SJCRH30 (cell line): ENCODE results near the gene CCT8. TPM values are rescaled to one million over a fixed set of nuclear protein-coding genes. Genes with fewer than 3 reads are reported as not detected.
"Not testable (repeated sequence)": the region's sequence is repeated elsewhere in the genome, so short reads cannot be mapped to it uniquely, and the experiment has no call there.

Experiments
- DNase-seq, 2 experiments: peaks; one replicate each; pipeline ENCODE4 v3.0.0-alpha.2; 2015 to 2020
- H3K27ac ChIP-seq: fragments of 250-450 bp; sonication (Bioruptor Pico); 2 replicates; pipeline ENCODE4 v1.5.1; 2020; ENCODE audit warnings: mild to moderate bottlenecking, moderate library complexity
- H3K27me3 ChIP-seq: fragments of 250-450 bp; sonication (Bioruptor Pico); 2 replicates; pipeline ENCODE4 v1.5.1; 2020; ENCODE audit warnings: mild to moderate bottlenecking, moderate library complexity
- H3K36me3 ChIP-seq: fragments of 250-450 bp; sonication (Bioruptor Pico); 2 replicates; pipeline ENCODE4 v1.5.1; 2020; ENCODE audit warnings: mild to moderate bottlenecking, moderate library complexity
- H3K4me1 ChIP-seq: fragments of 250-450 bp; sonication (Bioruptor Pico); 2 replicates; pipeline ENCODE4 v1.5.1; 2020; ENCODE audit warnings: mild to moderate bottlenecking, moderate library complexity
- H3K4me3 ChIP-seq: fragments of 250-450 bp; sonication (Bioruptor Pico); 2 replicates; pipeline ENCODE4 v1.5.1; 2020; ENCODE audit warnings: mild to moderate bottlenecking, moderate library complexity
- H3K9me3 ChIP-seq: fragments of 250-450 bp; sonication (Bioruptor Pico); replicated peaks from 2 replicates; pipeline ENCODE4 v1.5.1; 2020; ENCODE audit warnings: mild to moderate bottlenecking, moderate library complexity
- total RNA-seq: library from RNA; depleted of rRNA; stranded (reverse); fragments of >200 nt; shearing (Covaris generic); gene quantifications from 2 replicates; pipeline ENCODE4 v1.2.3, GENCODE V29; 2014

CCT8 gene
- total RNA-seq, 1 experiment from 2014 or later: 460 TPM

DNA sequence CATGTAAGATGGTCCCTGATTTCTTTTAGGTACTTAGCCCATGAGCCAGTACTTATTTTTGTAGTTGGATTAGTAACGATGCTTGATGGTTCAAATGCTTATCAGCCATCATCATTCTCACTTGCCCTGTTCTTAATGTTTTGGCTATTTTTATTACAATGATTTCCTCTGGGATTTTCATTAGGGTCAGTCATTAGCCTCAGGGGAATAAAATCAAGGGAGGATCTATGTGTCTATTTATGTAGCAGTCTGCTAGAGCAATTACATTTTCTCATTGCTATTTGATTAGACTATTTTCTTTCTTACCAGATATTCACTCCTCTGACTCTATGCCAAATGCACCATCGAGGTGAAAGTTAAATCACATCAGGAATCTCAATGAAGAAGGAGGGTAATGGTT lies 10.9 kb upstream of the CCT8 start:
- Histone ChIP-seq H3K36me3 (peaks cover 7% of the 10 kb centered on the region; the same call in 1 of the 2 replicates), H3K27ac (no peak overlapping the region), H3K27me3 (no peaks in the 10 kb centered on the region), H3K4me1 (peaks cover 15% of the 10 kb centered on the region; the same call in 1 of the 2 replicates), H3K9me3 (no peaks in the 10 kb centered on the region), H3K4me3 (no peak overlapping the region)
- no peak for DNase-seq

DNA sequence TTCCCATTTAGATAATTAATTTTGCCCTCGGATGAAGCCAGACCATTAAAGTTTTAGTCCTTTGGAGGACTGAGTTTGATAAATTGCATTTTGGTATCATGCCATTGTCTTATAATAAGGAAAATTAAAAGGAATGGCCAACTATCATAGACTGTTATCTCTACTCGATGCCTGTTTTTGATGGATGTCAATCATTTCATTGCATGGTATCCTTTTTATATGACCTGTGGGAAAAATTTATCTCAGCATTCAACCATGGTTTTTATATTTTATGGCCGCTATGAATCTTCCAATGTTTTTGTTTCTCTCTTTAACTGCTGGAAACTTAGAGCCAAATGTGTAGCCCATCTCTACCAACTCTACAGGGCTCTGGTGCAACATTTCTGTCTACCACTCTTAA lies 9.9 kb upstream of the CCT8 start:
- Histone ChIP-seq H3K4me1 (peaks cover 26% of the 10 kb centered on the region), H3K27me3 (no peaks in the 10 kb centered on the region), H3K4me3 (no peak overlapping the region), H3K9me3 (no peaks in the 10 kb centered on the region), H3K27ac (no peak overlapping the region), H3K36me3 (peaks cover 5% of the 10 kb centered on the region; the same call in 1 of the 2 replicates)
- no peak for DNase-seq

DNA sequence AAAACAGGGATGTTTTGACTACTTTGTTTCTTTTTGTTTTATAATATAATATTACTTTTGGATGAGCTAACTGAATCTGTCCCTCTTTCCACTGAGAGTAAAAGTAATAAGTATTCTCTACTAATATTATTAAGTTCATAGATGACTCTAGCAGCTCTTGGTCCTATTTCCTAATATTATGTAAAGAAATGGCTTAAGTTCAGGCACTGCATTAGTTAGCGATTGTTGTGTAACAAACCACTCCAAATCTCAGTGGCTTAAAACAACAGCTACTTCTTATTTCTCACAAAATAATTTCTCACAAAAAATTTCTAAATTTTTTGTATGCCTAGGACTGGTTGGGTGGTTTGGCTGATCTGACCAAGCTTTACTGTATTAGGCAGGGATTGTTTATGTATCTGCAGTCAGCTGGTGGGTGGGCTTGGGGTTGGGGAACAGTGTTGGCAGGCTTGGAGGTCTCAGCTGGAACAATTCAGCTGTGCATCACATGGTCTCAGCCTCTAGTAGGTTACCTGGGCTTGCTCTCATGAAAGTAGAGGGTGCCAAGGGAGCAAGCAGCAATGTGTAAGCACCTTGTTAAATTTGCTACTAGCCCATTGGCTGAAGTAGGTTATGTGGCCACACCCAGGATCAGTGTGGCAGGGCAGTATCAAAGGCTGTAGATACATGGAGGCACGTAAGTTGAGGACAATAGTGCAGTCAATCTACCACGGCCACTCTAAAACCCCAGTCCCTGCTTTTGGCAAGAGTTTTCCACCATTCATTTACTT lies 8.8 kb upstream of the CCT8 start:
- no peak overlapping the region for H3K4me3 ChIP-seq

DNA sequence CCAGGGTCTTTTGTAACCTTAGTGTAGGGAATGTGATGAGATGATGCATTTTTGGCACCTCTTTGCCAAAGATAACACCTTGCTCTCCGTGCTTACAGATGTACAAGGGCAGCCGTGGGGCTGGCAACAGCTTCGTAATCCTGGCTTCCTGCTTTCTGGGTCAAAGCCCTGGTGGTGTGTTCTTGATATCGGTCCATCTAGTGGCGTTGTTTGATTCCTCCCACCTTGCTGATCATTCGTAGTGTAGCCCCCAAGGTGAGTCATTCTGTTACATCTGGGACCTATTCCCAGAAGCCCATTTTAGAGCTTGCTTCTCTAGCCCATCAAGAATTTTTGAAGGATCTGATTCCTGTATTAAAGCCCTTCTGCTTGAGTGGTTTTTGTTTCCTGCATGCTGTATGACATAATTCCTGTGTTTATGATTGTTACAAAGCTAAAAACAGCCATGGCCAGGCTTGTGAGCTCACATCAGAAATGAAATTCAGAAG lies 7.0 kb upstream of the CCT8 start:
- DNase-seq: peak in 1 of 2 experiments; percentile 17
- no peaks in the 10 kb centered on the region for H3K36me3 ChIP-seq
- H3K27me3 ChIP-seq: no peaks in the 10 kb centered on the region
- H3K4me1 ChIP-seq: peaks cover 31% of the 10 kb centered on the region
- no peaks in the 10 kb centered on the region for H3K9me3 ChIP-seq
- H3K27ac ChIP-seq: no peak overlapping the region
- no peak overlapping the region for H3K4me3 ChIP-seq

More for the DNA sequence above, 8.8 kb upstream of the CCT8 start:
- no peaks in the 10 kb centered on the region for H3K36me3 ChIP-seq
- no peaks in the 10 kb centered on the region for H3K9me3 ChIP-seq
- no peak for DNase-seq
- H3K27ac ChIP-seq: no peak overlapping the region
- peaks cover 28% of the 10 kb centered on the region for H3K4me1 ChIP-seq
- no peaks in the 10 kb centered on the region for H3K27me3 ChIP-seq

DNA sequence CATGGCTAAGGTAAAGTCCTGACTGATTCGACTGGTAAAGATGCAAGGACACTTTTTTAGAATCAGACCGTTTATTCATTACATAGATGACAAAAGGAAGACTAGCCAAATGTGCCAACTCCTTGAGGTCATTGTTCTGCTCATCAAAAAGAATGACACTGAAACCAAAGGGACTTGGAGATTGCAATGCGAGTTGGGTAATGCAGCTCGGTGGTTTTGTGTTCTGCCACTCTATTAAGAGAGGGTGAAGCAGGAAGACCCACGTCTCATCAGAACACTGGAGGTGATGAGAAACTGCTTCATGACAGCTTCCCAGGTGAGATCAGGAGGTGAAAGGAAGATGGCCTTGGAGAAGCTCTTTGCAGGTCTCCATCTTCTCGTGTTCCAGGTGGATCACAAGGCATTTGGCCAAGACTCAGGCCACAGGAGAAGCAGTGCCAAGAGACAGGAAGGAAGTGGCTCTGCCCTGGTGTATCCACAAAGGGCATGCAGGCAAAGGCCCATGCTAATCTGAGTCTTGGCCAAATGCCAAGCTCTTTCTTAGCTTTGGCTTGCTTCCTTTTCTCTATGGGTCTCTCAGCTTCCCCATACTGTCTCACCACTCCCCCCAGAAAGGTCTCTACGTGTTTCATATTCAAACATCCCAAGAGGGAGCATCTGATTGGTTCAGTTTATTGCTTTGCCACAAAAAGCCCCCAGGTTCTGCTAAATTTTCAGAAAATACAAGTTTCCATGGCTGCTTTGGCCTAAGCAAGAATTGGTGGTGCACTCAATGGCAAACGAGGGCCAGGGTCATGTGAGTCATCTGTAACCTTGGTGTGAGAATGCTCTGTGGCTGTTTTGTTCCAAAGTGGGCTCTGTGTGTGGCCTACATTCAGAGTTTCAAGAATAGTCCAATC lies 5.7 kb upstream of the CCT8 start:
- H3K27ac ChIP-seq: no peak overlapping the region
- H3K4me1 ChIP-seq: peaks cover 31% of the 10 kb centered on the region
- DNase-seq: peak in 1 of 2 experiments; percentile 43
- no peak overlapping the region for H3K4me3 ChIP-seq
- no peaks in the 10 kb centered on the region for H3K27me3 ChIP-seq
- H3K36me3 ChIP-seq: no peaks in the 10 kb centered on the region
- no peaks in the 10 kb centered on the region for H3K9me3 ChIP-seq

DNA sequence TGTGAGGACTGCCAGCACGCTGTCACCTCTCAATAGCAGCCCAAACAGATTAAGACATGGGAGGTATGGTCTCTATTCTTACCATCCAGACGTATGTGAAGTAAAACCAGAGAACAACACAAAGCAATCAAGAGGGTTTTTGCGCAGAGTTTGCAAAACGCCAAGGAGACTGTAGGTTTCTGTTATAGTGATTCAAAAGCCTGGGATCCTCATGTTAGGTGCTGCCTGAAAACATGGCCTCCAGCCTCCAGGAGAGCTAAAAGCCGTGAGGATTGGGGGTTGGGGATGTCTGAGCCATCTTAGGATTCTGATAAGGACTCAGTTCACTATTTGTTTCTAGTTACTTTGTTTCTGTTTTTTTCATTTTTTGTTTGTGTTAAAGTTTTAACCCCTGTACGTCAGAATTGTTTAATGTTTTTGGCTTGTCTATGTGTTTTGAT lies 4.2 kb upstream of the CCT8 start:
- no peaks in the 10 kb centered on the region for H3K9me3 ChIP-seq
- no peaks in the 10 kb centered on the region for H3K36me3 ChIP-seq
- peak overlapping the region; percentile 85 for H3K4me3 ChIP-seq
- no peaks in the 10 kb centered on the region for H3K27me3 ChIP-seq
- peak overlapping the region; percentile 97 for H3K27ac ChIP-seq
- peak; percentile 75 to 83 for DNase-seq
- H3K4me1 ChIP-seq: peaks cover 31% of the 10 kb centered on the region

DNA sequence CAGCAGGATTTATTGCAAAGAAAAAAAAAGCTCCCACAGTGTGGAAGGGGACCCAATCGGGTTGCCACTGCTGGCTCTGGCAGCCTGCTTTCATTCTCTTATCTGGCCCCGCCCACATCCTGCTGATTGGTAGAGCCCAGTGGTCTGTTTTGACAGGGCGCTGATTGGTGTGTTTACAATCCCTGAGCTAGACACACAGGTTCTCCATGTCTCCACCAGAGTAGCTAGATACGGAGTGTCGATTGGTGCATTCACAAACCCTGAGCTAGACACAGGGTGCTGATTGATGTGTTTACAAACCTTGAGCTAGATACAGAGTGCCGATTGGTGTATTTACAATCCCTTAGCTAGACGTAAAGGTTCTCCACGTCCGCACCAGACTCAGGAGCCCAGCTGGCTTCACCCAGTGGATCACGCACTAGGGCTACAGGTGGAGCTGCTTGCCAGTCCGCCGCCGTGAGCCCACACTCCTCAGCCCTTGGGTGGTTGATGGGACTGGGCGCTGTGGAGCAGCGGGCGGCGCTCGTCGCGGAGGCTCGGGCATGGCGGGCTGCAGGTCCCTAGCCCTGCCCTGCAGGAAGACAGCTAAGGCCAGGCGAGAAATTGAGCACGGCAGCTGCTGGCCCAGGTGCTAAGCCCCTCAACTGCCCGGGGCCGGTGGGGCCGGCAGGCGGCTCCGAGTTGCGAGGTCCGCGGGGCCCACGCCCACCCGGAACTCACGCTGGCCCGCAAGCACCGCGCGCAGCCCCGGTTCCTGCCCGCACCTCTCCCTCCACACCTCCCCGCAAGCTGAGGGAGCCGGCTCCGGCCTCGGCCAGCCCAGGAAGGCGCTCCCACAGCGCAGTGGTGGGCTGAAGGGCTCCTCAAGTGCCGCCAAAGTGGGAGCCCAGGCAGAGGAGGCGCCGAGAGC lies 3.5 kb upstream of the CCT8 start:
- H3K9me3 ChIP-seq, H3K36me3 ChIP-seq, H3K27me3 ChIP-seq: not testable (repeated sequence)
- Histone ChIP-seq H3K4me1 (peaks cover 31% of the 10 kb centered on the region), H3K27ac (peak overlapping the region; percentile 97), H3K4me3 (peak overlapping the region; percentile 85)
- peak; percentile 90 to 93 for DNase-seq

DNA sequence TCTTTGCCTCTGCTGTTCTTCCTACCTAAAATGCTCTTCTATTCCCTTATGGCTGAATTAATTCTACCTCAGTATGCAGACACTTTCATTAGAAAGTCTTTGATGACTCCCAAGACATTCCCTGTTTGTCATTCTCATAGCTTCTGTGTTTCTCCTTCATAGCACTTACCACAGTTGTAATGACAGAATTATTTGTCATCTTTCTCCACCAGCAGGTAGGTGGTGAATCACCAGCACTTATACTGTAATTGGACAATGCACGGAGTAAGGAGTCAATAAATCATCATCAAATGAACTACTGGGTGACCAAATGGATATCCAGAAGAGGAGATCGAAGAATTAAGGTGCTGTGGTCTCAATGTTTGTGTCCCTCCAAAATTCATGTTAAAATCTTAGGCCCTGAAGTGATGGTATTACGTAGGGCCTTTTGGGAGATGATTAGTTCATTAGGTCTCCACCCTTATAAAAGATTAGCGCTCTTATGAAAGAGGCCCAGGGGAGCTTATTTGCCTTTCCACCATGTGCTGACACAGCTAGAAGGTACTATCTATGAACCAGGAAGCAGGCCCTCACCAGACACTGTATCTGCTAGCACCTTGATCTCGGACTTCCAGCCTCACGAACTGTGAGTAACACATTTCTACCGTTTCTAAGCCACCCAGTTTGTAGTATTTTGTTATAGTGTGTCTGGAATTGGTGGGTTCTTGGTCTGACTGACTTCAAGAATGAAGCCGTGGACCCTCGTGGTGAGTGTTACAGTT lies 2.4 kb upstream of the CCT8 start:
- DNase-seq: no peak
- Histone ChIP-seq H3K4me1 (peaks cover 30% of the 10 kb centered on the region), H3K27me3 (no peaks in the 10 kb centered on the region), H3K9me3 (no peaks in the 10 kb centered on the region), H3K27ac (peak overlapping the region; percentile 97), H3K4me3 (peak overlapping the region; percentile 85), H3K36me3 (peaks cover 3% of the 10 kb centered on the region; the same call in 1 of the 2 replicates)

DNA sequence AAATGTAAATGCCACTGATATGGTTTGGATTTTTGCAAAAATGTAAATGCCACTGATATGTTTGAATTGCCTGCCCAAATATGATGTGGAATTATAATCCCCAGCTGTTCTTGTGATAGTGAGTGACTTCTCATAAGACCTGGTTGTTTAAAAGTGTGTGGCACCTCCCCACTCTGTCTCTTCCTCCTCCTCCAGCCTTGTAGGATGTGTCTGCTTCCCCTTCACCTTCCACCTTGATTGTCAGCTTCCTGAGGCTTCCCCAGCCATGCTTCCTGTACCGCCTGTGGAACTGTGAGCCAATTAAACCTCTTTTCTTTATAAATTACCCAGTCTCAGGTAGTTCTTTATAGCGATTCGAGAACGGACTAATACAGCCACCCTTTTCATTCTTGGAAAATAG lies 1.3 kb upstream of the CCT8 start:
- H3K36me3 ChIP-seq: peaks cover 14% of the 10 kb centered on the region; the same call in 1 of the 2 replicates
- H3K27me3 ChIP-seq: no peaks in the 10 kb centered on the region
- no peak overlapping the region for H3K4me3 ChIP-seq
- peaks cover 20% of the 10 kb centered on the region for H3K4me1 ChIP-seq
- no peak for DNase-seq
- H3K27ac ChIP-seq: no peak overlapping the region
- no peaks in the 10 kb centered on the region for H3K9me3 ChIP-seq

DNA sequence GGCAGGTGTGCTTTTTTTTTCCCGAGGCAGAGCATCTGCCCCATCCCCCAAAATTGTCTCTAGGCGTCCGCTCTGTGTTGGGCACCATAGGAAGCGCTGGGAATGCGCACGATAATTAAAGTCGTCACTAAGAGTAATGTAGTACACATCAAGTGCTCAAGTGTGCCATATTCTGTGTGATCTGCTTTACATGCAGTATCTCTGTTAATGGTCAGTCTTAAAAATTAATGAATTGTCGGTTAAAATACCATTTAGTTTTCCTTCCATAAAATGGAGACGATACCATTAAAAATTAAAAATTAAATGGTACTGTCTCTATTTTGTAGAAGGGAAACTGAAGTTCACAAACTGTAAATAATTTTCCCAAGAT lies 544 bp upstream of the CCT8 start:
- peak overlapping the region; percentile 92 for H3K4me3 ChIP-seq

DNA sequence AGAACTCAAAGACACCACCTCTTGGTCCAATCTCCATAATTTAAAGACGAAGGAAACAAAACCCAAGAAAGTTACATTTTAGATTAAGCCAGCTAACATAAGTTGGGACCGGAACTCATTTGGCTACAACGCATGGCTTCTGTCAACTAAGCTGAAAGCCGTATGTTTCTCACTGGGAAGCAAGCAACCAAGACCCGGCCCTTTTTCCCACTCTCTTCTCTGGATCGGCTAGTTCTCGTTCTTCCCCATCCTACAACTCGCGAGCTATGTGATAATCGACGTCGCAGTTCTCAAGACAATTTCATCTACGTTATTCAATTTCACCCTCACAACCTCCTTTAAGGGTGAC lies 601 bp downstream of the CCT8 start:
- Histone ChIP-seq H3K27me3 (no peaks in the 10 kb centered on the region), H3K27ac (peak overlapping the region; percentile 86), H3K36me3 (peaks cover 33% of the 10 kb centered on the region), H3K9me3 (no peaks in the 10 kb centered on the region), H3K4me3 (peak overlapping the region; percentile 92), H3K4me1 (peaks cover 3% of the 10 kb centered on the region)
- peak in 1 of 2 experiments; percentile 41 for DNase-seq

More for the DNA sequence above, 544 bp upstream of the CCT8 start:
- no peaks in the 10 kb centered on the region for H3K27me3 ChIP-seq
- no peak for DNase-seq
- H3K36me3 ChIP-seq: peaks cover 21% of the 10 kb centered on the region
- H3K4me1 ChIP-seq: peaks cover 12% of the 10 kb centered on the region
- H3K9me3 ChIP-seq: no peaks in the 10 kb centered on the region
- peak overlapping the region; percentile 86 for H3K27ac ChIP-seq

DNA sequence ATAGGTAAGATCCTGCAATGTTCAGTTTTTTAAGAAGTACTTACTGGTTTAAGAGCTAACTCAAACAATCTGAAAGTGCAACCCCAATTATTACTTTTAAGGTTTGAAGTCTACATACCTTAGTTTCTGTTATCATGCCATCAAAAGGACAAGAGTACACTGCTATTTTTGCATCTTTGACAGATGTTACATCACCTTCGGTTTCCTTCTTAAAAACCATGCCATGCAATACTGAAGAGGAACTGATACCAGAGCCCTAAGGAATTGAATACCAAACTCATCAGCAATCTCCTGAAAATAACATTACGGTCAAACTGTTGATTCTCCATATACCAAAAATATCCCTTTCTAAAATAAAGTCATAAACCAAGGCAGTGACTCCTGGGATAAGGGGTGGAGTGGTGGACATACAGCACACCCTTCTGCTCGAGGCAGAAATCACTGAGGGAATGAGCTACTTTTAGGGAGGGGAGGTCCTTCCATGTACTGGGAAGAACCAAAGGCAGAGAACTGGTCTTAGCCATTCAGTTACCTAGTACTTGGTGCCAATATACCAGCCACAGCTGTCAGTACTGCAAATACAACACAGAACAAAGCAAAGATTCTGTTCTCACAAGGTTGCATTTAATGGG lies 8.5 kb downstream of the CCT8 start:
- Histone ChIP-seq H3K27ac (no peak overlapping the region), H3K9me3 (no peaks in the 10 kb centered on the region), H3K4me3 (no peak overlapping the region), H3K36me3 (peaks cover 99% of the 10 kb centered on the region), H3K27me3 (no peaks in the 10 kb centered on the region), H3K4me1 (no peaks in the 10 kb centered on the region)
- no peak for DNase-seq

DNA sequence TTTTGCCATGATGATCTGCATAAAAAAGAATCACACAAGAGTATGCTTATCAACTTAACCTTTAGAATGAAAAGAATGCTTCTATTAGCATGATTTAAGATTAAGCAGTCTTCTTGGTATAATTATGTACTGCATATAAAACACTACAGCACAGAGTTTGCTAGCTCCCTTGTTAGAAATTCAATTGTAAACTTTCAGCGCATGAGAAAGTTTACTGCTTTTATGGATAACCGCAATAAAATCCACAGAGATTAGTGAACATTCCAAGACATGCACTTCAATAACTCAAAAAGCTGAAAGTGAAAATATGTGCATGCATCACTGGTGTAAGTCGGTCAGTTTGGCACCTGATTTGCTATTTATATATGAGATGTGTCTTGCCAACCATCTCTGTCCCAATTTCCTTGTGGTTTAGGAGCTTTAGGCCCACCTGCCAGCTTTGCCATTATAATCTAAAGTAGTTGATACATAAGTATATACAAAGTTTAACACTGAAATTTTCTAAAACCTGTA lies 16.9 kb downstream of the CCT8 start:
- H3K27me3 ChIP-seq: no peaks in the 10 kb centered on the region

More for the DNA sequence above, 16.9 kb downstream of the CCT8 start:
- H3K27ac ChIP-seq: no peak overlapping the region
- no peaks in the 10 kb centered on the region for H3K4me1 ChIP-seq
- H3K4me3 ChIP-seq: no peak overlapping the region
- peaks cover 91% of the 10 kb centered on the region for H3K36me3 ChIP-seq
- no peaks in the 10 kb centered on the region for H3K9me3 ChIP-seq
- DNase-seq: no peak
